ENCODE results near the gene ING1.
"Not testable (repeated sequence)": the region's sequence is repeated elsewhere in the genome, so short reads cannot be mapped to it uniquely, and the experiment has no call there.

ING1 gene

DNA sequence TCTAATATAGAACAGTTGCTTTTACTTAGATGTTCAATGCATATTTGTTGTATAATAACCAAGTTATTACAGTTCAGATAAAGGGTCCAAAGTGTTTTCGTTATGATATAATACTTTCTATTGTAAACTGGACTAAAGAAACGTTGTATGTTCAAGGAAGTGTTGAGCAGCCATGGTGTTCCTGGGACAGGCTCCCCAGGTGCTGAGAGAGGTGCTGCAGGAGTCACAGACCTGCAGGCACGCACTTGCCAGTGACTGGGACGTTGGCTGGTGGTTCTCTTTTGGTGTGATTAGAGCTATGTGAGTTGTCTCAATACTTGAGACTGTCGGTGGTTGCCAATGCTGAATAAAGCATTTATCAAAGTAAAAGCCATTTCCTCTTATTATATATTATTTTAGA lies 9.5 kb downstream of the ING1 start:
- DNase-seq (ENCODE audit: insufficient read length, low spot score) (no peak), FAIRE-seq (no peak)
- TF ChIP-seq, protein P1, sequence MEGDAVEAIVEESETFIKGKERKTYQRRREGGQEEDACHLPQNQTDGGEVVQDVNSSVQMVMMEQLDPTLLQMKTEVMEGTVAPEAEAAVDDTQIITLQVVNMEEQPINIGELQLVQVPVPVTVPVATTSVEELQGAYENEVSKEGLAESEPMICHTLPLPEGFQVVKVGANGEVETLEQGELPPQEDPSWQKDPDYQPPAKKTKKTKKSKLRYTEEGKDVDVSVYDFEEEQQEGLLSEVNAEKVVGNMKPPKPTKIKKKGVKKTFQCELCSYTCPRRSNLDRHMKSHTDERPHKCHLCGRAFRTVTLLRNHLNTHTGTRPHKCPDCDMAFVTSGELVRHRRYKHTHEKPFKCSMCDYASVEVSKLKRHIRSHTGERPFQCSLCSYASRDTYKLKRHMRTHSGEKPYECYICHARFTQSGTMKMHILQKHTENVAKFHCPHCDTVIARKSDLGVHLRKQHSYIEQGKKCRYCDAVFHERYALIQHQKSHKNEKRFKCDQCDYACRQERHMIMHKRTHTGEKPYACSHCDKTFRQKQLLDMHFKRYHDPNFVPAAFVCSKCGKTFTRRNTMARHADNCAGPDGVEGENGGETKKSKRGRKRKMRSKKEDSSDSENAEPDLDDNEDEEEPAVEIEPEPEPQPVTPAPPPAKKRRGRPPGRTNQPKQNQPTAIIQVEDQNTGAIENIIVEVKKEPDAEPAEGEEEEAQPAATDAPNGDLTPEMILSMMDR (IDR thresholded peaks at IDR 0.05; ENCODE audit: insufficient read depth, missing control alignments): no peak

DNA sequence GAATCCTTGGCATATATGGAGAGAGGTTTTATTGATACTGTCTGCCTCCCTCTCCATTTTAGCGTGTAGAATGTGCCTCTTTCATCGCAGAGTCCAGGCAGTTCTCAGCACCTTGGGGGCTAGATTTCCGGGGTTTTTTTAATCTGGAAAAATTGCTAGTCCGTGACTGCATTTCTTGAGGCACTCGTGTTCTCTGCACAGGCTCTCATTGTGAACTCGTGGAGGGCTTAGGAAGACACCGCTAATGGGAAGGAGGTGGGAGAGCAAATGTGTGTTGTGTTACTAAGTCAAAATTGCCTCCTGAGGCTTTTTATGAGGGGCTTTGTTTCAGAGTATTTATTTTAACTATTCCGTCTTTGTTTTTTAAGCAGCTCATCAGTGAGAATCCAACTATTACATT lies 10.1 kb downstream of the ING1 start:
- TF ChIP-seq, protein P1 (IDR thresholded peaks at IDR 0.05; ENCODE audit: insufficient read depth, missing control alignments): no peak
- FAIRE-seq (no peak), DNase-seq (ENCODE audit: insufficient read length, low spot score) (no peak)

DNA sequence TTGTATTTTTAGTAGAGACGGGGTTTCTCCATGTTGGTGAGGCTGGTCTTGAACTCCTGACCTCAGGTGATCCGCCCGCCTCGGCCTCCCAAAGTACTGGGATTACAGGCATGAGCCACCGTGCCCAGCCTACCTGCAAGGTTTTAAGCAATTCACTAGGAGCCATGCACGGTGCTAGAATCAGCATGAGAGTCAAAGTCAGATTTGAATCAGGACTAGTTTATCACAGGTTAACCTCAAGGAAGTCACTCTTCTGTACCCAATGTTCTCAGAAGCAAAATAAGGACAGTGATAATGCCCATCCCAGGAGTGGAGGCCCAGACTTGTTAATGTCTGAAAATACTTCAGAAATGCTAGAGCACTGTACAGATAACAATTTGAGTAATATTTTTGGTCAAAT lies 12.7 kb downstream of the ING1 start:
- not testable (repeated sequence) for DNase-seq (ENCODE audit: insufficient read length, low spot score); FAIRE-seq

DNA sequence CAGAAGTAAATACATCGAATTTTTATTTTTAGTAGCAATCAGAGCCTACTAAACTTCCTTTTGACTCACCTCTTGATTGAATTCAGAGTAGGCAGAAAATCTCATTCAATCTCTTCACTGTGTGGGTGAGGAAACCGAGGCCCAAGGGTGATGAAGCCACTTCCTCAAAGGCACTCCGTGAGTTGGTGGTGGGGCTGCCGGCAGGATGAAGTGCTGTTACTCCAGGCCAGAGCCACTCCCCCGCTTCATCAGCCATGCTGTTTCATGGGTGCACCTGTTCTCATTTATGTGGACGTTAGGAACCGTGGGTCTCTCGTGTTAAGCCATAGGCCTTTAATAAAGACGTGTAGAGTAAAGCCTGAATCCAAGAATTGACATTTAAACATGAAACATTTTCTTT lies 13.2 kb downstream of the ING1 start:
- no peak for DNase-seq (ENCODE audit: insufficient read length, low spot score)
- FAIRE-seq: no peak
- TF ChIP-seq, protein P1 (IDR thresholded peaks at IDR 0.05; ENCODE audit: insufficient read depth, missing control alignments): no peak

DNA sequence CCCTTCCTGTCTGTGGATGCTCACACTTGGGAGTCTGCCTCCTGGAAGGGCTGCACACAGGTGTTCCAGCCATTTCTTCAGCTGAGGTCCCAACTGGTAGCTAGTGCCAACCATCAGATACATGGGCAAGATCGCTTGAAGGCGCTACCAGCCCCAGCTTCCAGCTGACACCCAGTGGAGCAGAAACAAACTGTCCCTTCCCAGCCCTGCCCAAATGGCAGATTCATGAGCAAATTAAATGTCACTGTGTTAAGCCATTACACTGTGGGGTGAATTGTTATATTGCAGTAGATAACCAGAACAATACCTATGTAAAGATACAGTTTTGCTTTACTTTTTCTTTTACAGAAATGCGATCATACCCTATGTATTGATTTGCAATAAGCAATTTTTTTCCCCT lies 17.6 kb downstream of the ING1 start:
- DNase-seq (ENCODE audit: insufficient read length, low spot score) (no peak), FAIRE-seq (no peak)
- TF ChIP-seq, protein P1 (IDR thresholded peaks at IDR 0.05; ENCODE audit: insufficient read depth, missing control alignments): no peak

DNA sequence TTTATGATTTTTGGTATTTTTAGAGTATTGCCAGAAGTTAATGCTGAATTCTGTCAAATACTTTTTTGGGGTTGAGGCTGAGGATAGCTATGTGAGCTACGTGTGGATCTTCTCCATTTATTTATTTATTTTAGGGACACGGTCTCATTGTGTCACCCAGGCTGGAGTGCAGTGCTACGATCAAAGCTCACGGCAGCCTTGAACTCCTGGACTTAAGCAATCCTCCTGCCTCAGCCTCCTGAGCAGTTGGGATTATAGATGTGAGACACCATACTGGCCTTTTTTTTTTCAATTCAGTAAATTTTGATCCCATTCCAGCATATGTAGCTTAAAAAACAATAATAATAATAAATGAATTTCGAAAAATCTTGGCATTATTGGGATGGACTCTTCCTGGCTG lies 21.1 kb downstream of the ING1 start:
- FAIRE-seq (no peak), DNase-seq (ENCODE audit: insufficient read length, low spot score) (no peak)

DNA sequence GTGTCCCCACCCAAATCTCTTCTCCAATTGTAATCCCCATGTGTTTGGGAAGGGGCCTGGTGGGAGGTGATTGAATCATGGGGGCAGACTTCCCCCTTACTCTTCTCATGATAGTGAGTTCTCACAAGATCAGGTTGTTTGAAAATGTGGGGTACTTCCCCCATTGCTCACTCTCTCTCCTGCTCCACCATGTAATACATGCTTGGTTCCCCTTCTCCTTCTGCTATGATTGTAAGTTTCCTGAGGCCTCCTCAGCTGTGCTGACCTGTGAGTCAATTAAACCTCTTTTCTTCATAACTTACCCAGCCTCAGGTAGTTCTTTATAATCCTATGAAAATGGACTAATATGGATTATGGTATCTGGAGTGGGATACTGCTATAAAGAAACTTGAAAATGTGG lies 24.1 kb downstream of the ING1 start:
- TF ChIP-seq, protein P1 (IDR thresholded peaks at IDR 0.05; ENCODE audit: insufficient read depth, missing control alignments): no peak
- FAIRE-seq (no peak), DNase-seq (ENCODE audit: insufficient read length, low spot score) (no peak)

More for the DNA sequence above, 21.1 kb downstream of the ING1 start:
- TF ChIP-seq, protein P1 (IDR thresholded peaks at IDR 0.05; ENCODE audit: insufficient read depth, missing control alignments): no peak

DNA sequence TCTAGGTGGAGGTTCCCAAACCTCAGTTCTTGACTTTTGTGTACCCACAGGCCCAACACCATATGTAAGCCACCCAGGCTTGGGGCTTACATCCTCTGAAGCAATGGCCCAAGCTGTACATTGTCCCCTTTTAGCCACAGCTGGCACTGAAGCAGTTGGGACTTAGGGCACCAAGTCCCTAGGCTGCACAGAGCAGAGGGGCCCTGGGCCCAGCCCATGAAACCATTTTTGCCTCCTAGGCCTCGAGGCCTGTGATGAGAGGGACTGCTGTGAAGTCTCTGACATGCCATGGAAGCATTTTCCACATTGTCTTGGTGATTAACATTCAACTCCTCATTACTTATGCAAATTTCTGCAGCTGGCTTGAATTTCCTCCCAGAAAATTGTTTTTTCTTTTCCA lies 30.2 kb downstream of the ING1 start:
- DNase-seq (ENCODE audit: insufficient read length, low spot score) (no peak), FAIRE-seq (no peak)
- TF ChIP-seq, protein P1 (IDR thresholded peaks at IDR 0.05; ENCODE audit: insufficient read depth, missing control alignments): no peak

All from D721Med (cell line).